Astrocyte (in vitro differentiated cells and primary cell): ENCODE results near the gene FAM219B.

Experiments
- EZH2 ChIP-seq: IDR thresholded peaks from 2 replicates; pipeline ENCODE4 v1.6.1; 2012; ENCODE audit warnings: mild to moderate bottlenecking, low read length, inconsistent platforms; ENCODE audit not compliant: insufficient read depth
- TF ChIP-seq, protein P1 (sequence below): IDR thresholded peaks from 2 replicates; pipeline ENCODE4 v1.5.1; 2011; ENCODE audit warnings: low read depth, mild to moderate bottlenecking, inconsistent platforms, low read length, moderate library complexity; ENCODE audit not compliant: insufficient read depth

- TF ChIP-seq, protein P1, sequence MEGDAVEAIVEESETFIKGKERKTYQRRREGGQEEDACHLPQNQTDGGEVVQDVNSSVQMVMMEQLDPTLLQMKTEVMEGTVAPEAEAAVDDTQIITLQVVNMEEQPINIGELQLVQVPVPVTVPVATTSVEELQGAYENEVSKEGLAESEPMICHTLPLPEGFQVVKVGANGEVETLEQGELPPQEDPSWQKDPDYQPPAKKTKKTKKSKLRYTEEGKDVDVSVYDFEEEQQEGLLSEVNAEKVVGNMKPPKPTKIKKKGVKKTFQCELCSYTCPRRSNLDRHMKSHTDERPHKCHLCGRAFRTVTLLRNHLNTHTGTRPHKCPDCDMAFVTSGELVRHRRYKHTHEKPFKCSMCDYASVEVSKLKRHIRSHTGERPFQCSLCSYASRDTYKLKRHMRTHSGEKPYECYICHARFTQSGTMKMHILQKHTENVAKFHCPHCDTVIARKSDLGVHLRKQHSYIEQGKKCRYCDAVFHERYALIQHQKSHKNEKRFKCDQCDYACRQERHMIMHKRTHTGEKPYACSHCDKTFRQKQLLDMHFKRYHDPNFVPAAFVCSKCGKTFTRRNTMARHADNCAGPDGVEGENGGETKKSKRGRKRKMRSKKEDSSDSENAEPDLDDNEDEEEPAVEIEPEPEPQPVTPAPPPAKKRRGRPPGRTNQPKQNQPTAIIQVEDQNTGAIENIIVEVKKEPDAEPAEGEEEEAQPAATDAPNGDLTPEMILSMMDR = no peak
- TF ChIP-seq EZH2 = no peak
Observed at GRCh38 chr15:74885461-74885860, 21.2 kb downstream of the FAM219B start.
